BJ (cell line): ENCODE results near the gene SWSAP1. TPM values are rescaled to one million over a fixed set of nuclear protein-coding genes. Genes with fewer than 3 reads are reported as not detected.

Experiments used
- CTCF ChIA-PET: fragments of 350-600 bp; formaldehyde crosslinking; extraction: SDS; loops from one replicate; lab custom pipeline; 2021; ENCODE audit warnings: antibody characterized with exemption, inconsistent platforms; lab: Yijun Ruan, JAX
- POLR2A ChIA-PET: fragments of 300-600 bp; sonication (Branson Sonifier 250); formaldehyde crosslinking; extraction: SDS; loops from one replicate; lab custom pipeline; 2021; ENCODE audit warnings: antibody characterized with exemption; lab: Charles Lee
- DNase-seq: peaks from one replicate; pipeline ENCODE4 v3.0.0-alpha.2; 2011; ENCODE audit warnings: low read depth
- H3K27me3 ChIP-seq: 2 replicates; pipeline ENCODE4 v1.6.0; 2011; ENCODE audit warnings: low read length; ENCODE audit not compliant: control insufficient read depth, insufficient read depth
- H3K36me3 ChIP-seq: 2 replicates; pipeline ENCODE4 v1.5.1; 2011; ENCODE audit warnings: low read length; ENCODE audit not compliant: control insufficient read depth, insufficient read depth
- H3K4me3 ChIP-seq: 2 replicates; pipeline ENCODE4 v1.5.1; 2011; ENCODE audit warnings: low read depth, mild to moderate bottlenecking, control low read depth, low read length
- CTCF ChIP-seq: IDR thresholded peaks from 2 replicates; pipeline ENCODE4 v1.5.1; 2011; ENCODE audit warnings: low read depth, mild to moderate bottlenecking, control low read depth, inconsistent platforms, low read length, moderate library complexity; ENCODE audit not compliant: insufficient read depth
- polyA plus RNA-seq: library from polyadenylated mRNA; depleted of rRNA; stranded (reverse); fragments of >200 nt; gene quantifications from 2 replicates; pipeline ENCODE4 v1.2.3, GENCODE V29; 2011

SWSAP1 gene
- polyA plus RNA-seq, 1 experiment, result 1.0 TPM

DNA sequence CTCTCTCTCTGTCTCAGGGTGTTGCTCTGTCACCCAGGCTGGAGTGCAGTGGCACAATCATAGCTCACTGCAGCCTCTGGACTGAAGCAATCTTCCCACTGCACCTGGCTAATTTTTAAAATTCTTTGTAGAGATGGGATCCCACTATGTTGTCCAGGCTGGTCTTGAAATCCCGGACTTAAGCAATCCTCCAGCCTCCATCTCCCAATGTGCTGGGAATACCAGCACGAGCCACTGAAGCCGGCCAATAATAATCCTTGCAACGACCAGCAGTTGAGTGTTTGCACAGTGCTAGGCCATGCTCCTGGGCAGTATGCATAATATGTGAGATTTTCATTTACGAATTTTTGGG, 10.3 kb downstream of the SWSAP1 start:
- no peak for TF ChIP-seq CTCF
- ChIA-PET CTCF (interaction anchor here (0.9 to 1.2 kb wide), 3 partner anchors 50 to 98 kb away, joined by 3 to 6 read pairs (median 3); partner anchors contain the start of genes ODAD3 and PRKCSH), POLR2A (no interaction called here)
- no peaks in the 10 kb centered on the region for H3K27me3 ChIP-seq
- H3K4me3 ChIP-seq, result no peak overlapping the region
- no peak for DNase-seq
- H3K36me3 ChIP-seq, result no peaks in the 10 kb centered on the region

DNA sequence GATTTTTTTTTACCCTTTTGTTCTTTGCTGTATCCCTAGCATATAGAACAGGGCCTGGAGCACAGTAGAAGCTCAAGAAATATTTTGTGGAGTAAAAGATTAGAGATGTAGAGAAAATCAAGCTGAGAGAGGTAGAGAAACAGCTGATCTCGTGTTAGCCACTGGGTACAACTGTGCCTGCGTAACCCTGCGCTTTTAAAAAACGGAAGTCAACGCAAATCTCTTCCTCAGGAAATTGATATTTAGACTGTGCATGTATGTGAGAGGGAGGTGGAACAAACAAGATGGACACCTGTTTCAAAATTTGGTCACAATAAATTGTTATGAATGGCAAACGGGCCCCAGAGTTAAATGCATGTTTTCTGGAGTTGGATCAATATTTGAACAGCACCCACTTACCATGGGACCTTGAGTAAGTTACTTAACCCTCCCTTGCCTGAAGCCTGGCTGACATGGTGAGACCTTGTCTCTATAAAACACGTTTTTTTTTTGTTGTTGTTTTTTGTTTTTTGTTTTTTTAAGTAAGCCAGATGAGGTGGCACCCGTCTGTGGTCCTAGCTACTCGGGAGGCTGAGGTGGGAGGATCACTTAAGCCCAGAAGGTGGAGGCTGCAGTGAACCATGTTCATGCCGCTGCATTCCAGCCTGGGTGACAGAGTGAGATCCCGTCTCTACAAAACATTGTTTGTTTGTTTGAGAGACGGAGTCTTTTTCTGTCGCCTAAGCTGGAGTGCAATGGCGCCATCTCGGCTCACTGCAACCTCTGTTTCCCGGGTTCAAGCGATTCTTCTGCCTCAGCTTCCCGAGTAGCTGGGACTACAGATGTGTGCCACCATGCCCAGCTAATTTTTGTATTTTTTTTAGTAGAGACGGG, 12.9 kb downstream of the SWSAP1 start:
- TF ChIP-seq CTCF, result no peak
- DNase-seq, result no peak
- POLR2A ChIA-PET, result no interaction called here
- CTCF ChIA-PET, result interaction anchor here (0.8 to 1.2 kb wide), 2 partner anchors 9 to 95 kb away, joined by 3 read pairs; no protein-coding TSS in a partner anchor
- H3K27me3 ChIP-seq, result no peaks in the 10 kb centered on the region
- no peaks in the 10 kb centered on the region for H3K36me3 ChIP-seq
- no peak overlapping the region for H3K4me3 ChIP-seq

DNA sequence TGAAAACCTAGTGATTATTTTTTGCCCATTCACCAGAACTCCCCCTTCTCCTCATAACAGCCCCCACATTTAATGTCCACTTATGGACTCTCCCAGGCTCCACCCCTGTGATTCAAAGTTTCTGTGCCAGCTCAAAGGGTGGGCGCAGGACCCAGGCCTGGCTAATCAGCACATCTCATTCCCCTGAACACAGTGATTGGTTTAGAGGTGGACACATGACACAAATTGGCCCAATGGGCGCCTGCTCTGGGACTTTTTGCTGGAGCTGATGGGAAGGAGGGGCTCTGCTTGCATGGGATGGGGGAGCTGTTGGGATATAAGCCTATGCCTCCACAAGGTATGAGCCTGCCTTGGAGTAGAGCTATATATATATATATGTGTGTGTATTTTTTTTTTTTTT, 15.9 kb downstream of the SWSAP1 start:
- ChIA-PET POLR2A (no interaction called here), CTCF (interaction anchor here (1.2 to 3.0 kb wide), 5 partner anchors 9 to 45 kb away, joined by 3 to 20 read pairs (median 4); partner anchors contain the start of genes CCDC159, ODAD3, PRKCSH and TMEM205)
- Histone ChIP-seq H3K27me3 (no peaks in the 10 kb centered on the region), H3K36me3 (no peaks in the 10 kb centered on the region), H3K4me3 (no peak overlapping the region)
- TF ChIP-seq CTCF, result no peak
- no peak for DNase-seq

DNA sequence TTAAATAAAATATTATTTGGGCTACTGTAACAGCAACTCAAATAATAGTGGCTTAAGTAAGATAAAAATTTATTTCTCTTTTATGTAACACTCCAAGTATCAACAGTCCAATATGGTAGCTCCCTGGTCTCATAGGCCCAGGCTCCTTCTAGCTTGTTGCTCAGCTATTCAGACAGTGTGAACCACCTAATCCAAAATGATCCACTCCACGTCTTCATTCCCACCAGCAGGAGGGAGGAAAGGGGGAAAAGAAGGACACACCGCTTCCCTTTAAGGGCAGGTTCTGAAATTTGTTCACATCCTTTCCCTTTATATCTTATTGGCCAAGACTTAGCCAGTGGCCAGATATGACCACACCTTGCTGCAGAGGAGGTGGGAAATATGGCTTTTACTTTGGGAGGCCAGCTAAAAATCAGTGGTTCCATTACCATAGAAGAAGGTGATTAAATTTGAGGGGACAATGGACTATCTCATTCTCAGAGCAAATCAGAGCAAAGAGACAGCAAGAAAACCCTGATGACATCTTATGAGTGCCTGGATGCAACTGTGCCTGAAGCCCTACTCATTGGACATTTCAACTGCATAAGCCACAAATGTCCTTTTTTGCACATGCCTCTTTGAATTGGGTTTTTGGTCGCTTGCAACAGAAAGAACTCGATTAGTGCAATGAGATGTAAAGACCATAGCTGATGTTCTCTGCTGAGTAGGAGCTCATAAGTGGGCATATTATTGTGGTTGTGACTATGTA, 16.6 kb downstream of the SWSAP1 start:
- no peak for DNase-seq
- CTCF ChIA-PET, result interaction anchor here (1.2 to 3.0 kb wide), 5 partner anchors 10 to 45 kb away, joined by 3 to 20 read pairs (median 4); partner anchors contain the start of genes CCDC159, ODAD3, PRKCSH and TMEM205
- POLR2A ChIA-PET, result no interaction called here
- H3K27me3 ChIP-seq, result no peaks in the 10 kb centered on the region
- no peak for TF ChIP-seq CTCF
- no peaks in the 10 kb centered on the region for H3K36me3 ChIP-seq
- no peak overlapping the region for H3K4me3 ChIP-seq
